Measurements from ENCODE around the gene FDX2.

DNA sequence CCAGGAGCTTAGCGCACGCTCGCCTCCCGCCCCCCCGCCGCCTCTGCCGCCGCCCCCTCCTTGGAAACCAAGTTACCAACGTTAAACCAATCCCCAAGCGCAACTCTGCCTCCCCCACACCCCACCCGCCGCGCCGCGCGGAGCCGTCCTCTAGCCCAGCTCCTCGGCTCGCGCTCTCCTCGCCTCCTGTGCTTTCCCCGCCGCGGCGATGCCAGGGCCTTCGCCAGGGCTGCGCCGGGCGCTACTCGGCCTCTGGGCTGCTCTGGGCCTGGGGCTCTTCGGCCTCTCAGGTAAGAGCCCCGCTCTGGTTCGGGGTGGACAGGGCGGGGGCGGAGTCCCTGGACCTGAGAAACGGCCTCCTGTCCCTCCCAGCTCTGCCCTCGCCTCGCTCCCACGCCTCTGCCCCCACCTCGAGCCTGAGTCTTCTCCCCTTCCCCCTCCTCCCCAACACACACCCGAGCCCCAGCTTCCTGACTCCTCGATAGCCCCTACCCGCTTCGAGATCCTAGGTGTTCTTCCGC lies 25.9 kb downstream of the FDX2 start, which contains the start of gene ICAM5:
- no peak for TF ChIP-seq POLR2A (IDR thresholded peaks at IDR 0.05)
- TF ChIP-seq POLR2AphosphoS5 (IDR thresholded peaks at IDR 0.05): no peak
- TF ChIP-seq, protein P1, sequence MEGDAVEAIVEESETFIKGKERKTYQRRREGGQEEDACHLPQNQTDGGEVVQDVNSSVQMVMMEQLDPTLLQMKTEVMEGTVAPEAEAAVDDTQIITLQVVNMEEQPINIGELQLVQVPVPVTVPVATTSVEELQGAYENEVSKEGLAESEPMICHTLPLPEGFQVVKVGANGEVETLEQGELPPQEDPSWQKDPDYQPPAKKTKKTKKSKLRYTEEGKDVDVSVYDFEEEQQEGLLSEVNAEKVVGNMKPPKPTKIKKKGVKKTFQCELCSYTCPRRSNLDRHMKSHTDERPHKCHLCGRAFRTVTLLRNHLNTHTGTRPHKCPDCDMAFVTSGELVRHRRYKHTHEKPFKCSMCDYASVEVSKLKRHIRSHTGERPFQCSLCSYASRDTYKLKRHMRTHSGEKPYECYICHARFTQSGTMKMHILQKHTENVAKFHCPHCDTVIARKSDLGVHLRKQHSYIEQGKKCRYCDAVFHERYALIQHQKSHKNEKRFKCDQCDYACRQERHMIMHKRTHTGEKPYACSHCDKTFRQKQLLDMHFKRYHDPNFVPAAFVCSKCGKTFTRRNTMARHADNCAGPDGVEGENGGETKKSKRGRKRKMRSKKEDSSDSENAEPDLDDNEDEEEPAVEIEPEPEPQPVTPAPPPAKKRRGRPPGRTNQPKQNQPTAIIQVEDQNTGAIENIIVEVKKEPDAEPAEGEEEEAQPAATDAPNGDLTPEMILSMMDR (IDR thresholded peaks at IDR 0.05): no peak

Measured in prostate gland (tissue), 2 donors.